Panc1 (cell line): Measurements from ENCODE around the gene CEP170B.

Source experiments
- POLR2AphosphoS5 ChIP-seq: IDR thresholded peaks from 2 replicates; pipeline ENCODE4 v1.6.1; 2012; ENCODE audit warnings: mild to moderate bottlenecking, low read depth, low read length, moderate library complexity
- SIN3A ChIP-seq: IDR thresholded peaks from 2 replicates; pipeline ENCODE4 v1.6.1; 2012; ENCODE audit warnings: low read depth, mild to moderate bottlenecking, low read length, moderate library complexity, borderline replicate concordance; ENCODE audit not compliant: insufficient read depth
- TF ChIP-seq, protein P1 (sequence below), 2 experiments: IDR thresholded peaks; 2 replicates each; pipeline ENCODE4 v1.6.1; 2011 to 2012; ENCODE audit warnings: low read depth in 2 of 2, control low read depth in 1 of 2, low read length in 1 of 2, mild to moderate bottlenecking in 1 of 2, moderate library complexity in 1 of 2; ENCODE audit not compliant: insufficient read depth in 1 of 2
- TF ChIP-seq, protein P2 (sequence below): fragments of 450-650 bp; IDR thresholded peaks from 2 replicates; pipeline ENCODE4 v1.5.1; 2017; ENCODE audit warnings: mild to moderate bottlenecking

DNA sequence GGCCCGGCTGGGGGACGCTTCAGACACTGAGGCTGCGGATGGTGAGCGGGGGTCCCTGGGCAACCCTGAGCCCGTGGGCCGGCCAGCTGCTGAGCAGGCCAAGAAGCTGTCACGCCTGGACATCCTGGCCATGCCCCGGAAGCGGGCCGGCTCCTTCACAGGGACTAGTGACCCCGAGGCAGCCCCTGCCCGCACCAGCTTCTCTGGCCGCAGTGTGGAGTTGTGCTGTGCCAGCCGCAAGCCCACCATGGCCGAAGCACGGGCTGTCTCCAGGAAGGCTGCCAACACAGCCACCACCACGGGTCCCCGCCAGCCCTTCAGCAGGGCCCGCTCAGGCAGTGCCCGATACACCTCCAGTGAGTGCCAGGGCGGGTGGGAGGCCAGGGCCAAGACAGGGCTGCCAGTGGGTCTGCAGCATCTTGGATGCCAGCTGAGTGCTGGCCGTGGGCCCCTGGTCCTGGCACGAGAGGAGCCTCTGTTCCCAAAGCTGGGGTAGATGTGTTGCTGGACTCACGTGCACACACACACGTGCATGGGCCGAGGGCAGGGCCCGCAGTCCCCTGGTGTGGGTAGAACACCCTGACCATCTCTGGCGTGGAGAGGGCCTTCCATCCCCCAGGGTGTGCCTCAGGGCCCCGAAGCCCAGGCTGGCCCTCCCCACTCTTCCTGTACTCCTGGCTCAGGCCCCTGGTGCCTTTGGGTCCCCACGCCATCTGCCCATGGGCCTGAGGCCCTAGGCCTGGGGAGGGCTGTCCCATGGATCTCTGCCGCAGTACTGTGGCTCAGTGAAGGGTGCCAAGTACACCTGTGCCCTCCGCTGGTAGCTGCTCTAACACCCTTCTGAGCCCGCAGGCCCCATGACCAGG lies 22.8 kb downstream of the CEP170B start:
- TF ChIP-seq, protein P1, sequence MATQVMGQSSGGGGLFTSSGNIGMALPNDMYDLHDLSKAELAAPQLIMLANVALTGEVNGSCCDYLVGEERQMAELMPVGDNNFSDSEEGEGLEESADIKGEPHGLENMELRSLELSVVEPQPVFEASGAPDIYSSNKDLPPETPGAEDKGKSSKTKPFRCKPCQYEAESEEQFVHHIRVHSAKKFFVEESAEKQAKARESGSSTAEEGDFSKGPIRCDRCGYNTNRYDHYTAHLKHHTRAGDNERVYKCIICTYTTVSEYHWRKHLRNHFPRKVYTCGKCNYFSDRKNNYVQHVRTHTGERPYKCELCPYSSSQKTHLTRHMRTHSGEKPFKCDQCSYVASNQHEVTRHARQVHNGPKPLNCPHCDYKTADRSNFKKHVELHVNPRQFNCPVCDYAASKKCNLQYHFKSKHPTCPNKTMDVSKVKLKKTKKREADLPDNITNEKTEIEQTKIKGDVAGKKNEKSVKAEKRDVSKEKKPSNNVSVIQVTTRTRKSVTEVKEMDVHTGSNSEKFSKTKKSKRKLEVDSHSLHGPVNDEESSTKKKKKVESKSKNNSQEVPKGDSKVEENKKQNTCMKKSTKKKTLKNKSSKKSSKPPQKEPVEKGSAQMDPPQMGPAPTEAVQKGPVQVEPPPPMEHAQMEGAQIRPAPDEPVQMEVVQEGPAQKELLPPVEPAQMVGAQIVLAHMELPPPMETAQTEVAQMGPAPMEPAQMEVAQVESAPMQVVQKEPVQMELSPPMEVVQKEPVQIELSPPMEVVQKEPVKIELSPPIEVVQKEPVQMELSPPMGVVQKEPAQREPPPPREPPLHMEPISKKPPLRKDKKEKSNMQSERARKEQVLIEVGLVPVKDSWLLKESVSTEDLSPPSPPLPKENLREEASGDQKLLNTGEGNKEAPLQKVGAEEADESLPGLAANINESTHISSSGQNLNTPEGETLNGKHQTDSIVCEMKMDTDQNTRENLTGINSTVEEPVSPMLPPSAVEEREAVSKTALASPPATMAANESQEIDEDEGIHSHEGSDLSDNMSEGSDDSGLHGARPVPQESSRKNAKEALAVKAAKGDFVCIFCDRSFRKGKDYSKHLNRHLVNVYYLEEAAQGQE (IDR thresholded peaks at IDR 0.05; ENCODE audit: insufficient read depth in 1 of 2, low read depth in 2 of 2, low read length in 1 of 2), result no peak
- TF ChIP-seq POLR2AphosphoS5 (no peak), SIN3A (no peak)
- TF ChIP-seq, protein P2, sequence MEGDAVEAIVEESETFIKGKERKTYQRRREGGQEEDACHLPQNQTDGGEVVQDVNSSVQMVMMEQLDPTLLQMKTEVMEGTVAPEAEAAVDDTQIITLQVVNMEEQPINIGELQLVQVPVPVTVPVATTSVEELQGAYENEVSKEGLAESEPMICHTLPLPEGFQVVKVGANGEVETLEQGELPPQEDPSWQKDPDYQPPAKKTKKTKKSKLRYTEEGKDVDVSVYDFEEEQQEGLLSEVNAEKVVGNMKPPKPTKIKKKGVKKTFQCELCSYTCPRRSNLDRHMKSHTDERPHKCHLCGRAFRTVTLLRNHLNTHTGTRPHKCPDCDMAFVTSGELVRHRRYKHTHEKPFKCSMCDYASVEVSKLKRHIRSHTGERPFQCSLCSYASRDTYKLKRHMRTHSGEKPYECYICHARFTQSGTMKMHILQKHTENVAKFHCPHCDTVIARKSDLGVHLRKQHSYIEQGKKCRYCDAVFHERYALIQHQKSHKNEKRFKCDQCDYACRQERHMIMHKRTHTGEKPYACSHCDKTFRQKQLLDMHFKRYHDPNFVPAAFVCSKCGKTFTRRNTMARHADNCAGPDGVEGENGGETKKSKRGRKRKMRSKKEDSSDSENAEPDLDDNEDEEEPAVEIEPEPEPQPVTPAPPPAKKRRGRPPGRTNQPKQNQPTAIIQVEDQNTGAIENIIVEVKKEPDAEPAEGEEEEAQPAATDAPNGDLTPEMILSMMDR, result no peak
